Fibroblast of skin of back (primary cell): ENCODE results near the gene DUS3L.

Source experiments
- DNase-seq: peaks from one replicate; pipeline ENCODE4 v3.0.0-alpha.2; 2013

The DUS3L gene

DNA sequence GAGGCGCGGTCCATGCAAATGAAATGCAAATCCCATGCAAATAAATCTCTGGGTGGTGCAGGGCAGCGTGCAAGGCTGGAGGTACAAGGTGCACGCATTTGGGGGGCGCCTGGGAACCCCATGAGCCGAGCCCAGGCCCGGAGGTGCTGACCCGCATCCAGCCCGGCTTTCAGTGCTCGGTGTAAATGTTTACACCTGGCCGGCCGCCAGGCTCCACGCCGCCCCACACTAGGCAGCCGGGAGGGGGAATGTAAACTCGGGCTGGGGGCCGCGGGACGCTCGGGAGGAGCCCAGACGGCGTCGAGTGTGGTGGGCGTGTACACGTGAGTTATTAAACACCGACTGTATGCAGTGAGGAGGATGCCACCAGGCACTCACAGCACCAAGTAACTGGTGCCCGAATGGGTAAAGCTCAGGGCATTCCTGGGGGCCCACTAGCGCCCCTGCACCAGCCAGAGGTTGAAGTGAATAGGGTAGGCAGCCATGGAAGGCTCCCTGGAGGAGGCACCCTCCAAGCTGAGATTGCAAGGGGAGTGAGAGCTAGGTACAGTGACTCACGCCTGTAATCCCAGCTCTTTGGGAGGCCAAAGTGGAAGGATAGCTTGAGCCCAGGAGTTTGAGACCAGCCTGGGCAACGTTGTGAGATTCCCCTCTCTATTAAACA is 31.4 kb upstream of the DUS3L start:
- DNase-seq: no peak

DNA sequence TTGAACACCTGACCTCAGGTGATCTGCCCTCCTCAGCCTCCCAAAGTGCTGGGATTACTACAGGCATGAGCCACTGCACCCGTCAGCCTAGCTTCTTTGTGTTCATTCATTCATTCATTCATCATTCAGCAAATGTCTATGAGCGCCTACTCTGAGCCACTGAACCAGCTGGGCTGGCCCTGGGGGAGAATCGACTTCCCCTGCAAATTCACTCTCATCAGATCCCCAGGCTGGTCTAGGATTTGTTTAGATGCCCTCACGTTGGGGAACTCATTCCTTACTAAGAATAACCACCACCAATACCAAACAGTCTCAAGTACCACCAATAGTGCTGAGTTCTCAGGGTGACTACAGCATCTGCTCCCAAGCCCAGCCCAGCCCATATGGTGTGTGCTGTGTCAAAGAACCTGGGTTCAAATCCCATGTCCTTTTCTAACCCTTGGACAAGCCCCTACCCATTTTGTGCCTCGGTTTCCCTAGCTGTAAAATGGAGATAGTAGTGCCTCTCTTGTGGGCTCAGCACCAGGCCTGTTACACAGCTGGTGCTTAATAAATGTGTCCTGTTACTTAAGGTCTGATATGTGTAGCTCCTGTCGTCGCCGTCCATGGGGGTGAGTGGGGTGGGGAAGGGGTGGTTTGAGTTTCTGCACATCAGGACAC is 30.7 kb upstream of the DUS3L start:
- no peak for DNase-seq

- no peak for DNase-seq
These were observed 29.8 kb upstream of the DUS3L start for GRCh38 chr19:5820785-5821184.

DNA sequence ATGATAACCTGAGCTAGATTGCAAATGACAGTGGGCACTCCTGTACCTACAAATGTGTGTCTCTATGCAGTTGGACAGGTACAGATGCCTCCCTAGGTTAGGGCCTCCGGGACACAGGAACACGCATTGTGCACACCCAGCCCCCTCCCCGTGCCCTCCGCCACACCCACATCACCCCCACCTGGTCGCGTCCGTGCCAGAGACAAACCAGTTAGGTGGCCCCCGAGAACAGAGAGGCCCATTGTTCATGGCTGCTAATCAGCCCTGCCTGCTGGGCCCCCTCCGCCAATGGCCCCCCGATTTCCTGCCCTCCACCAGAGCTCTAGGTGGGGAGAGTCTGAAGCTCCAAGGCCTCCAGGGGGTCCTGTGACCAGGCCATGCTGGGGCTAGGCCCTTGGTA is 27.6 kb upstream of the DUS3L start:
- DNase-seq: no peak

DNA sequence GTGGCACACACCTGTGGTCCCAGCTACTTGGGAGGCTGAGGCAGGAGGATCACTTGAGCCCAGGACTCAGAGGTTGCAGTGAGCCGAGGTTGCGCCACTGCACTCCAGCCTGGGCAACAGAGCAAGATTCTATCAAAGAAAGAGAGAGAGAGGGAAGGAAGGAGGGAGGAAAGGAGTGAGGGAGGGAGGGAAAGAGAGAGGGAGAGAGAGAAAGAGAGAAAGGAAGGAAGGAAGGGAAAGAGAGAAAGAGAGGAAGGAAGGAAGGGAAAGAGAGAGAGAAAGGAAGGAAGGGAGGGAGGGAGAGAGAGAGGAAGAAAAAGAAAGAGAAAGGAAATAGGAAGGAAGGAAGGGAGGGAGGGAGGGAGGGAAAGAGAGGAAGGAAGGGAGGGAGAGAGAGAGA is 26.3 kb upstream of the DUS3L start:
- no peak for DNase-seq

- no peak for DNase-seq
These were observed 23.9 kb upstream of the DUS3L start for GRCh38 chr19:5814852-5815246.

DNA sequence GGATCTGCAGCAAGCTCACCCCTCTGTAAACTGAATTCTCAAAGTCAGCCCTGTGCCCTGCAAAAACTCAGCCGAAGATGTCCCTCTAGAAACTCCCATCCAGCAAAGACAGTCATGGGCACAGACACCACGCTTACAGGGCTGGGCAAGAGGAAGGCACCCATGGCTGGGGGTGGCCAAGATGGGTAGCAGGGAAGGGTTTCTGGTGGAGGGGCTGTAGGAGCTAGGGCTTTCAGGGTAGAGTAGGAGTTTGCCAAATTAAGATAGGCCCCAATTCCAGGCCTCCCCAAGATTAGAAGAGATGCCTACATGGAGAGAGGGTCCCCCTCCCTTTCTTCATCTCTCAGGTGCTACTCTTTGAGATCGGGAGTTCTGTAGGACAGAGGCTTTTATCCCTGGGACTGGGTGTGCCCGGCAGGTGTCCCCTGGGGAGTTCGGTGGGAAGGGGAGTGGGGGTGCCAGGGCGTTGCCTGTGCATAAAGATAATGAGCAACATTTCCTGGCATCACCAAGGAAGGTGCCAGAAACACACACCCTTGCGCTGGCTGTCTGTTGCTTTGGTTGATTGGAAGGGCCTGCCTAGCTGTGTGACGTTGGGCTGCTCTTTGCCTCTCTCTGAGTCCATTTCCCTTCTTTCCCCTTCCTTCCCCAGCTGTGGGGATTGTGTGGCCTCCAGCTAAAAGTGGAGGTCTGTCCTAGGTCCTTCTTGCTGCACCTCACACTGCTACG is 23.3 kb upstream of the DUS3L start:
- no peak for DNase-seq

GRCh38 chr19:5811117-5811516 is 20.2 kb upstream of the DUS3L start:
- no peak for DNase-seq

- no peak for DNase-seq
These were observed 18.5 kb upstream of the DUS3L start for GRCh38 chr19:5809469-5809868.

- no peak for DNase-seq
These were observed 18.1 kb upstream of the DUS3L start for GRCh38 chr19:5809053-5809452.

GRCh38 chr19:5808120-5808816 is 17.3 kb upstream of the DUS3L start:
- no peak for DNase-seq

- DNase-seq: no peak
These were observed 15.9 kb upstream of the DUS3L start for GRCh38 chr19:5806905-5807304.

- no peak for DNase-seq
These were observed 15.1 kb upstream of the DUS3L start for GRCh38 chr19:5806133-5806489.

- DNase-seq: peak; percentile 57
These were observed 14.6 kb upstream of the DUS3L start for GRCh38 chr19:5805462-5806132.

GRCh38 chr19:5804516-5805461 is 13.8 kb upstream of the DUS3L start, which contains the start of gene NRTN:
TSS of gene NRTN (plus strand) at chr19:5805067. CDS start at chr19:5824166, 19,099 bp downstream.
- no peak for DNase-seq

DNA sequence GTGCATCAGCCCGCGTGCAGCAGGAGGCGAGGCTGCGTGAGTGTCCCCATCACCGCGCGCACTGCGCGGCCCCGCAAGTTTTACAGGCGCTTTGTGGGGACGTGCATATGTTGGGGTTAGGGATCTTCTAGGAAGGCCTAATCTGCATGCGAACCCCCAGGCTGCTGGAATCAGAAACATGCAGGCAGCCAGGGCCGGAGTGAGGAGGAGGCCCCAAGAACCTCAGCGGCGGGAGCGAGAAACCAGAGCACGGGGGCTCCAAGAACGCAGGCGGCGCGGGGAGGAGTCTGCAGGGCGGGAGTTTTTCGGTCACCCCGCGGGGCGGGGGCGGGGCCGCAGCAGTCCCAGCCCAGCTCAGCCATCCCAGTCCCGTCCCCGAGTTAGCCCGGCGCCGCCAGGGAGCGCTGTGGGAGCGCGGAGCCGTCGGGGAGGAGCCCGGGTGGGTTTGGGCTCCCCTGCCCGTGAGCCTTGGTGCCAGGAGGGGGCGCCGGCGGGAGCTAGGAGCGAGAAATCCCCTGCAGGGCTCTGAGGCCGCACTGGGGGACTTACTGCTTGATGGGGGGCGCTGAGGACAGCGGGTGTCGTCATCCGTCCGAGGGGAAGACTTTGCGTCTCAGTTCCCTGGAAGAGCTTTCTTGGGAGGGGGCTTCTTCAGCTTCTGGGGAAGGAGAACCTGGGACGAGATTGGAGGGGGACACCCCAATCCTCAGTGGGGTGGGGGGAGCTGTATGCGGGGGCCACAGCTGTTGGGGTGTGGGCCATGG is 13.0 kb upstream of the DUS3L start:
- DNase-seq: peak; percentile 85

DNA sequence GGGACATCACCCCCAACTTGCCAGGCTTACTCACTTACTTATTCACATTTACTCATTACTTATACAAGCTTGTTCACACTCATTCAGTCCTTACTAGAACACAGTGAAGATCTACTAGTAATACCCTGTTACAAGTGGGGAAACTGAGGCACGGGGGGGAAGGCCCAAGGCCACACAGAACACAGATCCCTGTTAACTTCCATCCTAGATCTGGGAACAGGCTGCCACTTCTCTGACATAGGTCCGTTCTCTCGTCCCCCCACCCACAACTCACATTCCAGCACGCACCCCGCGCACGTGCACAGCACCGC is 12.4 kb upstream of the DUS3L start:
- no peak for DNase-seq

GRCh38 chr19:5801796-5802619 is 11.0 kb upstream of the DUS3L start:
- DNase-seq: peak; percentile 33

GRCh38 chr19:5800361-5801270 is 9.7 kb upstream of the DUS3L start:
- DNase-seq: no peak
